K562 (cell line): ENCODE results near the gene AEN.

Experiments
- CHD2 ChIP-seq: IDR thresholded peaks from 2 replicates; pipeline ENCODE4 v1.6.1; 2011; ENCODE audit warnings: low read depth, low read length
- ERF ChIP-seq: fragments of 450-650 bp; formaldehyde crosslinking; IDR thresholded peaks from 2 replicates; pipeline ENCODE4 v1.4.0; 2020; ENCODE audit warnings: mild to moderate bottlenecking, mixed read lengths
- MEF2D ChIP-seq: conservative IDR thresholded peaks from 2 replicates; pipeline ENCODE4 v1.6.1; 2016; ENCODE audit warnings: low read depth, missing genetic modification characterization, missing compliant biosample characterization
- NEUROD1 ChIP-seq: fragments of 150-350 bp; IDR thresholded peaks from 2 replicates; pipeline ENCODE4 v1.6.1; 2014; ENCODE audit warnings: borderline replicate concordance, low read length, low read depth; ENCODE audit not compliant: partially characterized antibody
- NR2C1 ChIP-seq, 2 experiments: fragments of 450-650 bp; IDR thresholded peaks; 2 replicates each; pipeline ENCODE4 v1.6.1; 2017; ENCODE audit warnings: mild to moderate bottlenecking in 2 of 2, antibody characterized with exemption in 1 of 2, inconsistent platforms in 1 of 2, missing compliant biosample characterization in 1 of 2, missing genetic modification characterization in 1 of 2
- RBM22 ChIP-seq: fragments of 200-400 bp; formaldehyde crosslinking; IDR thresholded peaks from 2 replicates; pipeline ENCODE4 v1.6.1; 2018; ENCODE audit warnings: low read length, low read depth; ENCODE audit not compliant: poor library complexity, severe bottlenecking
- ZBTB33 ChIP-seq: sonication (generic); formaldehyde crosslinking; IDR thresholded peaks from 2 replicates; pipeline ENCODE4 v1.8.1; 2023; ENCODE audit warnings: mild to moderate bottlenecking, missing genetic modification reagents
- TF ChIP-seq, protein P1 (sequence below): sonication (generic); formaldehyde crosslinking; IDR thresholded peaks from 2 replicates; pipeline ENCODE4 v1.8.1; 2022; ENCODE audit warnings: missing genetic modification reagents
- TF ChIP-seq, protein P2 (sequence below), 3 experiments: IDR thresholded peaks in 2 of 3; conservative IDR thresholded peaks in 1 of 3; 2 replicates each; pipeline ENCODE4 v1.5.1; 2011 to 2012; ENCODE audit warnings: low read length in 3 of 3, mild to moderate bottlenecking in 3 of 3, control low read depth in 2 of 3, improper control_type of control experiment in 1 of 3, inconsistent platforms in 1 of 3, low read depth in 1 of 3, mixed read lengths in 1 of 3, moderate library complexity in 1 of 3; ENCODE audit not compliant: insufficient read depth in 2 of 3

GRCh38 chr15:88646951-88647350 lies 25.8 kb downstream of the AEN start:
- TF ChIP-seq NR2C1 (IDR thresholded peaks at IDR 0.05) (no peak), NR2C1 (tag; IDR thresholded peaks at IDR 0.05) (no peak), RBM22 (no peak), ERF (CRISPR knock-in tag) (no peak), MEF2D (no peak), CHD2 (no peak), NEUROD1 (no peak), ZBTB33 (CRISPR knock-in tag) (no peak)
- TF ChIP-seq, protein P1, sequence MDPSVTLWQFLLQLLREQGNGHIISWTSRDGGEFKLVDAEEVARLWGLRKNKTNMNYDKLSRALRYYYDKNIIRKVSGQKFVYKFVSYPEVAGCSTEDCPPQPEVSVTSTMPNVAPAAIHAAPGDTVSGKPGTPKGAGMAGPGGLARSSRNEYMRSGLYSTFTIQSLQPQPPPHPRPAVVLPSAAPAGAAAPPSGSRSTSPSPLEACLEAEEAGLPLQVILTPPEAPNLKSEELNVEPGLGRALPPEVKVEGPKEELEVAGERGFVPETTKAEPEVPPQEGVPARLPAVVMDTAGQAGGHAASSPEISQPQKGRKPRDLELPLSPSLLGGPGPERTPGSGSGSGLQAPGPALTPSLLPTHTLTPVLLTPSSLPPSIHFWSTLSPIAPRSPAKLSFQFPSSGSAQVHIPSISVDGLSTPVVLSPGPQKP (CRISPR knock-in tag) = no peak
- TF ChIP-seq, protein P2, sequence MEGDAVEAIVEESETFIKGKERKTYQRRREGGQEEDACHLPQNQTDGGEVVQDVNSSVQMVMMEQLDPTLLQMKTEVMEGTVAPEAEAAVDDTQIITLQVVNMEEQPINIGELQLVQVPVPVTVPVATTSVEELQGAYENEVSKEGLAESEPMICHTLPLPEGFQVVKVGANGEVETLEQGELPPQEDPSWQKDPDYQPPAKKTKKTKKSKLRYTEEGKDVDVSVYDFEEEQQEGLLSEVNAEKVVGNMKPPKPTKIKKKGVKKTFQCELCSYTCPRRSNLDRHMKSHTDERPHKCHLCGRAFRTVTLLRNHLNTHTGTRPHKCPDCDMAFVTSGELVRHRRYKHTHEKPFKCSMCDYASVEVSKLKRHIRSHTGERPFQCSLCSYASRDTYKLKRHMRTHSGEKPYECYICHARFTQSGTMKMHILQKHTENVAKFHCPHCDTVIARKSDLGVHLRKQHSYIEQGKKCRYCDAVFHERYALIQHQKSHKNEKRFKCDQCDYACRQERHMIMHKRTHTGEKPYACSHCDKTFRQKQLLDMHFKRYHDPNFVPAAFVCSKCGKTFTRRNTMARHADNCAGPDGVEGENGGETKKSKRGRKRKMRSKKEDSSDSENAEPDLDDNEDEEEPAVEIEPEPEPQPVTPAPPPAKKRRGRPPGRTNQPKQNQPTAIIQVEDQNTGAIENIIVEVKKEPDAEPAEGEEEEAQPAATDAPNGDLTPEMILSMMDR (IDR thresholded peaks at IDR 0.05 in 2 of 3, conservative IDR thresholded peaks at IDR 0.05 in 1 of 3; ENCODE audit: insufficient read depth in 2 of 3, low read depth in 1 of 3, low read length in 3 of 3) = no peak
